Measurements from ENCODE around the gene XXYLT1. TPM values are rescaled to one million over a fixed set of nuclear protein-coding genes. Genes with fewer than 3 reads are reported as not detected.

The XXYLT1 gene
- total and polyA plus RNA-seq, 9 of the 15 experiments (the other 6 are each of a cell fraction or from before 2014, with no cell fraction given) = 1.9 to 18.9 (median 15.0) TPM

- TF ChIP-seq NCOA2 (IDR thresholded peaks at IDR 0.05; ENCODE audit: partially characterized antibody in 2 of 2) = no peak
- TF ChIP-seq SIX5 (IDR thresholded peaks at IDR 0.05; ENCODE audit: borderline replicate concordance in 1 of 2, insufficient read depth in 1 of 2, low read depth in 1 of 2, low read length in 2 of 2) = no peak
- no peak for TF ChIP-seq ZNF436 (CRISPR knock-in tag; IDR thresholded peaks at IDR 0.05)
- no peak for TF ChIP-seq BDP1 (IDR thresholded peaks at IDR 0.05; ENCODE audit: insufficient read depth, insufficient read length)
- no peak for TF ChIP-seq HSF4 (CRISPR knock-in tag; IDR thresholded peaks at IDR 0.05; ENCODE audit: borderline replicate concordance)
- no peak for TF ChIP-seq ARHGAP35 (IDR thresholded peaks at IDR 0.05; ENCODE audit: partially characterized antibody)
- peak; percentile 99 for TF ChIP-seq RBBP5 (IDR thresholded peaks at IDR 0.05; ENCODE audit: borderline replicate concordance, insufficient read depth, low read length, poor library complexity, severe bottlenecking)
- peak in 2 of 3 experiments; percentile 12 to 63; a peak in 1 of 6 replicates for TF ChIP-seq ZBTB11 (CRISPR knock-in tag; IDR thresholded peaks at IDR 0.05)
- no peak for TF ChIP-seq ZNF551 (CRISPR knock-in tag; IDR thresholded peaks at IDR 0.05)
- peak; percentile 47; the same call in 1 of the 2 replicates for TF ChIP-seq HNRNPL (IDR thresholded peaks at IDR 0.05; ENCODE audit: low read depth, low read length)
- peak; percentile 61 for TF ChIP-seq RBM22 (IDR thresholded peaks at IDR 0.05; ENCODE audit: low read depth, low read length, poor library complexity, severe bottlenecking)
- no peak for TF ChIP-seq ATF1 (CRISPR knock-in tag; IDR thresholded peaks at IDR 0.05)
- peak; percentile 1; the same call in 1 of the 2 replicates for TF ChIP-seq ATF1 (tag; IDR thresholded peaks at IDR 0.05)
- peak; percentile 63 for TF ChIP-seq SAP30 (IDR thresholded peaks at IDR 0.05; ENCODE audit: borderline replicate concordance, insufficient read depth, low read depth, low read length, poor library complexity, severe bottlenecking)
- TF ChIP-seq CTBP1 (IDR thresholded peaks at IDR 0.05; ENCODE audit: borderline replicate concordance) = peak; percentile 82
- no peak for TF ChIP-seq ZNF740 (CRISPR knock-in tag; IDR thresholded peaks at IDR 0.05)
- no peak for TF ChIP-seq ZNF740 (tag; IDR thresholded peaks at IDR 0.05)
- no peak for TF ChIP-seq ZNF277 (CRISPR knock-in tag; IDR thresholded peaks at IDR 0.05; ENCODE audit: borderline replicate concordance)
- TF ChIP-seq E2F6 (IDR thresholded peaks at IDR 0.05; ENCODE audit: borderline replicate concordance in 1 of 2, extremely low read depth in 1 of 2, insufficient read depth in 1 of 2, insufficient read length in 1 of 2, low read depth in 1 of 2, low read length in 1 of 2, poor library complexity in 1 of 2, severe bottlenecking in 1 of 2) = peak; percentile 8 to 92
Measured at GRCh38 chr3:195270817-195271409, at the start of gene XXYLT1 (continued).

All from K562 (cell line).